H1 (cell line): Measurements from ENCODE around the gene FRMD7. TPM values are rescaled to one million over a fixed set of nuclear protein-coding genes. Genes with fewer than 3 reads are reported as not detected.

Source experiments
- CTCF ChIA-PET: fragments of 300-600 bp; sonication (Branson Sonifier 250); formaldehyde crosslinking; loops from one replicate; lab custom pipeline; 2021; ENCODE audit not compliant: partially characterized antibody; lab: Charles Lee
- POLR2A ChIA-PET: fragments of 300-600 bp; sonication (Branson Sonifier 250); formaldehyde crosslinking; loops from one replicate; lab custom pipeline; 2021; ENCODE audit warnings: inconsistent platforms; ENCODE audit not compliant: partially characterized antibody; lab: Charles Lee
- DNase-seq, 2 experiments: peaks; one replicate each; pipeline versions ENCODE4 v3.0.0 to v3.0.0-alpha.2; 2010 to 2022; ENCODE audit warnings: low spot score in 2 of 2, low read depth in 1 of 2, mixed read lengths in 1 of 2
- FAIRE-seq: peaks from 2 replicates; lab custom pipeline; 2011; peaks lifted over from hg19 to GRCh38; lab: Jason Lieb, UNC
- H2AFZ ChIP-seq: 2 replicates; pipeline ENCODE4 v1.8.1; 2012; ENCODE audit warnings: low read length, inconsistent platforms
- H2AK5ac ChIP-seq: 2 replicates; pipeline ENCODE4 v1.6.1; 2013; ENCODE audit warnings: low read depth, low read length
- H2BK120ac ChIP-seq: replicated peaks from 2 replicates; pipeline ENCODE3; 2013; ENCODE audit warnings: low read depth, low read length, inconsistent platforms
- H2BK12ac ChIP-seq: 2 replicates; pipeline ENCODE4 v1.6.1; 2013; ENCODE audit warnings: low read depth, low read length
- H2BK15ac ChIP-seq: 2 replicates; pipeline ENCODE4 v1.6.1; 2013; ENCODE audit warnings: low read length
- H2BK20ac ChIP-seq: 2 replicates; pipeline ENCODE4 v1.6.1; 2013; ENCODE audit warnings: low read length
- H2BK5ac ChIP-seq: 2 replicates; pipeline ENCODE4 v1.6.1; 2013; ENCODE audit warnings: low read depth, low read length
- H3K14ac ChIP-seq: 2 replicates; pipeline ENCODE4 v1.6.1; 2013; ENCODE audit warnings: inconsistent platforms; ENCODE audit not compliant: insufficient read length
- H3K18ac ChIP-seq: 2 replicates; pipeline ENCODE4 v1.6.1; 2013; ENCODE audit warnings: low read length; ENCODE audit errors: extremely low read depth
- H3K23ac ChIP-seq: 2 replicates; pipeline ENCODE4 v1.6.1; 2013; ENCODE audit warnings: inconsistent platforms; ENCODE audit not compliant: insufficient read length
- H3K23me2 ChIP-seq: 2 replicates; pipeline ENCODE4 v1.6.1; 2013; ENCODE audit warnings: low read depth, low read length
- H3K27ac ChIP-seq: 2 replicates; pipeline ENCODE4 v1.6.1; 2011; ENCODE audit warnings: low read depth, low read length, inconsistent platforms
- H3K27me3 ChIP-seq, 4 experiments: replicated peaks in 1 of 4; 1 replicate in 1 of 4; 2 replicates in 3 of 4; pipeline versions ENCODE4 v1.6.1 to v1.8.1; 2011 to 2013; ENCODE audit warnings: low read length in 3 of 4, mild to moderate bottlenecking in 3 of 4, inconsistent platforms in 2 of 4, mixed read lengths in 2 of 4, moderate library complexity in 1 of 4; ENCODE audit not compliant: control insufficient read depth in 3 of 4, insufficient read depth in 3 of 4; ENCODE audit errors: extremely low read depth in 1 of 4
- H3K36me3 ChIP-seq, 4 experiments: 2 replicates each; pipeline versions ENCODE4 v1.6.1 to v1.8.1; 2011 to 2013; ENCODE audit warnings: mild to moderate bottlenecking in 4 of 4, low read length in 3 of 4, moderate library complexity in 2 of 4, control low read depth in 1 of 4, inconsistent platforms in 1 of 4; ENCODE audit not compliant: insufficient read depth in 4 of 4, control insufficient read depth in 2 of 4
- H3K4ac ChIP-seq: replicated peaks from 2 replicates; pipeline ENCODE3; 2013; ENCODE audit warnings: low read length, low read depth, mixed read lengths, inconsistent platforms; ENCODE audit not compliant: insufficient read length
- H3K4me1 ChIP-seq, 4 experiments: replicated peaks in 1 of 4; 1 replicate in 1 of 4; 2 replicates in 3 of 4; pipeline versions ENCODE4 v1.6.1 to v1.8.1; 2011 to 2013; ENCODE audit warnings: low read length in 3 of 4, inconsistent platforms in 2 of 4, mixed read lengths in 1 of 4; ENCODE audit not compliant: insufficient read depth in 4 of 4, control insufficient read depth in 3 of 4
- H3K4me2 ChIP-seq, 2 experiments: 2 replicates each; pipeline versions ENCODE4 v1.6.1 to v1.8.1; 2011 to 2013; ENCODE audit warnings: low read depth in 2 of 2, low read length in 2 of 2, control low read depth in 1 of 2, inconsistent platforms in 1 of 2, mild to moderate bottlenecking in 1 of 2; ENCODE audit not compliant: insufficient read depth in 1 of 2
- H3K4me3 ChIP-seq, 4 experiments: fragments of 200-600, 300-600 bp in 1 of 4; sonication (generic), shearing (Covaris generic), sonication (Bioruptor Twin) in 1 of 4; 2 replicates each; pipeline versions ENCODE4 v1.5.1 to v1.8.1; 2011 to 2016; ENCODE audit warnings: low read length in 4 of 4, low read depth in 3 of 4, control low read depth in 2 of 4, inconsistent platforms in 2 of 4, mild to moderate bottlenecking in 2 of 4, mixed read lengths in 1 of 4, moderate library complexity in 1 of 4; ENCODE audit not compliant: insufficient read depth in 2 of 4; ENCODE audit errors: extremely low read depth in 1 of 4
- H3K56ac ChIP-seq: replicated peaks from 2 replicates; pipeline ENCODE3; 2013; ENCODE audit warnings: low read depth, mild to moderate bottlenecking, mixed read lengths, low read length, inconsistent platforms; ENCODE audit not compliant: insufficient read length
- H3K79me1 ChIP-seq: 2 replicates; pipeline ENCODE4 v1.6.1; 2013; ENCODE audit warnings: low read depth, low read length, control low read depth
- H3K79me2 ChIP-seq, 2 experiments: 2 replicates each; pipeline versions ENCODE4 v1.6.1 to v1.8.1; 2012 to 2013; ENCODE audit warnings: low read length in 2 of 2, mild to moderate bottlenecking in 2 of 2, inconsistent platforms in 1 of 2; ENCODE audit not compliant: insufficient read depth in 2 of 2, control insufficient read depth in 1 of 2
- H3K9ac ChIP-seq, 4 experiments: replicated peaks in 1 of 4; 1 replicate in 1 of 4; 2 replicates in 3 of 4; pipeline versions ENCODE4 v1.6.1 to v1.8.1; 2011 to 2013; ENCODE audit warnings: low read depth in 3 of 4, low read length in 3 of 4, control low read depth in 2 of 4, mild to moderate bottlenecking in 2 of 4, moderate library complexity in 2 of 4, inconsistent platforms in 1 of 4; ENCODE audit errors: extremely low read depth in 1 of 4
- H3K9me3 ChIP-seq, 2 experiments: 2 replicates each; pipeline versions ENCODE4 v1.6.1 to v1.8.1; 2012 to 2013; ENCODE audit warnings: mild to moderate bottlenecking in 2 of 2, moderate library complexity in 2 of 2, control low read depth in 1 of 2, inconsistent platforms in 1 of 2, low read depth in 1 of 2, low read length in 1 of 2, mixed read lengths in 1 of 2; ENCODE audit not compliant: insufficient read depth in 2 of 2
- H4K20me1 ChIP-seq, 2 experiments: replicated peaks in 1 of 2; 2 replicates each; pipeline versions ENCODE3 to v1.8.1; 2011 to 2013; ENCODE audit warnings: inconsistent platforms in 2 of 2, low read length in 2 of 2, mild to moderate bottlenecking in 1 of 2; ENCODE audit not compliant: insufficient read depth in 2 of 2, control insufficient read depth in 1 of 2
- H4K5ac ChIP-seq: 2 replicates; pipeline ENCODE4 v1.6.1; 2013; ENCODE audit warnings: low read length, low read depth, mixed read lengths, inconsistent platforms; ENCODE audit not compliant: insufficient read length
- H4K8ac ChIP-seq: 2 replicates; pipeline ENCODE4 v1.8.0; 2013; ENCODE audit warnings: mild to moderate bottlenecking, moderate library complexity, low read length, inconsistent platforms; ENCODE audit not compliant: insufficient read depth; ENCODE audit errors: extremely low read depth
- H4K91ac ChIP-seq: replicated peaks from 2 replicates; pipeline ENCODE3; 2013; ENCODE audit warnings: low read length, mixed read lengths, inconsistent platforms; ENCODE audit not compliant: insufficient read length
- HDAC2 ChIP-seq, 2 experiments: fragments of 300-600 bp in 1 of 2; sonication (generic) in 1 of 2; IDR thresholded peaks; 2 replicates each; pipeline ENCODE4 v1.6.1; 2011 to 2012; ENCODE audit warnings: low read depth in 2 of 2, low read length in 2 of 2, mild to moderate bottlenecking in 2 of 2, moderate library complexity in 2 of 2, borderline replicate concordance in 1 of 2, inconsistent platforms in 1 of 2
- POLR2A ChIP-seq, 2 experiments: IDR thresholded peaks; 1 replicate in 1 of 2; 2 replicates in 1 of 2; pipeline ENCODE4 v1.6.1; 2011; ENCODE audit warnings: low read depth in 2 of 2, low read length in 2 of 2, mild to moderate bottlenecking in 2 of 2; ENCODE audit errors: control extremely low read depth in 1 of 2
- POLR2AphosphoS5 ChIP-seq: IDR thresholded peaks from 2 replicates; pipeline ENCODE4 v1.6.1; 2011; ENCODE audit warnings: low read depth, low read length
- SAP30 ChIP-seq: fragments of 300-600 bp; sonication (generic); IDR thresholded peaks from 2 replicates; pipeline ENCODE4 v1.7.1; 2012; ENCODE audit warnings: low read length, moderate library complexity, mild to moderate bottlenecking, inconsistent platforms; ENCODE audit not compliant: insufficient read depth, insufficient replicate concordance
- SIN3A ChIP-seq, 2 experiments: IDR thresholded peaks in 1 of 2; conservative IDR thresholded peaks in 1 of 2; 2 replicates each; pipeline ENCODE4 v1.6.1; 2011 to 2012; ENCODE audit warnings: low read length in 2 of 2, improper control_type of control experiment in 1 of 2, low read depth in 1 of 2, mild to moderate bottlenecking in 1 of 2
- SP1 ChIP-seq: IDR thresholded peaks from 2 replicates; pipeline ENCODE4 v1.6.1; 2011; ENCODE audit warnings: low read depth, low read length
- SRF ChIP-seq: IDR thresholded peaks from 2 replicates; pipeline ENCODE4 v1.6.1; 2011; ENCODE audit warnings: mild to moderate bottlenecking, low read depth, low read length, moderate library complexity
- TBP ChIP-seq: IDR thresholded peaks from 2 replicates; pipeline ENCODE4 v1.6.1; 2011; ENCODE audit warnings: low read depth, low read length, improper control_type of control experiment
- TCF12 ChIP-seq: IDR thresholded peaks from 2 replicates; pipeline ENCODE4 v1.6.1; 2011; ENCODE audit warnings: low read depth, mild to moderate bottlenecking, low read length
- YY1 ChIP-seq: IDR thresholded peaks from 2 replicates; pipeline ENCODE4 v1.6.1; 2011; ENCODE audit warnings: low read depth, mild to moderate bottlenecking, low read length
- polyA plus RNA-seq, 7 experiments: library from polyadenylated mRNA; depleted of rRNA in 3 of 7; stranded (reverse) in 5 of 7; unstranded in 2 of 7; fragments of >200 nt in 5 of 7; fragments of 200-250 nt in 2 of 7; gene quantifications; 1 replicate in 5 of 7; 2 replicates in 1 of 7; 4 replicates in 1 of 7; pipeline versions ENCODE4 v1.2.1 to v1.2.3, GENCODE V29; 2011 to 2013; ENCODE audit warnings: missing spikeins in 2 of 7, mixed read lengths in 2 of 7
- total RNA-seq: library from RNA; stranded (reverse); fragmentation: NEBNext Ultra II Directional; extraction: Animal tissue kit (Norgen Biotek cat#: 25700); gene quantifications from 2 replicates; pipeline ENCODE4 v1.2.1, GENCODE V29; 2021

FRMD7 gene
- total and polyA plus RNA-seq, 2 of the 8 experiments (the other 6 are each of a cell fraction or from before 2014, with no cell fraction given): not detected

- Histone ChIP-seq H3K23me2 (no peaks in the 10 kb centered on the region), H2BK5ac (no peak overlapping the region), H4K20me1 (no peaks in the 10 kb centered on the region), H4K91ac (no peak overlapping the region), H2BK20ac (no peak overlapping the region), H2AFZ (no peak overlapping the region), H4K8ac (no peak overlapping the region), H3K56ac (no peak overlapping the region), H3K23ac (no peak overlapping the region), H2BK12ac (no peak overlapping the region), H4K5ac (no peak overlapping the region), H3K27me3 (no peaks in the 10 kb centered on the region), H3K79me2 (no peaks in the 10 kb centered on the region), H3K9ac (no peak overlapping the region), H3K18ac (no peak overlapping the region), H2AK5ac (no peak overlapping the region), H3K27ac (no peak overlapping the region), H3K36me3 (no peaks in the 10 kb centered on the region), H3K4ac (no peak overlapping the region), H2BK120ac (no peak overlapping the region), H3K79me1 (no peaks in the 10 kb centered on the region), H3K4me2 (no peak overlapping the region), H3K14ac (no peak overlapping the region), H3K4me1 (no peaks in the 10 kb centered on the region), H2BK15ac (no peak overlapping the region), H3K4me3 (no peak overlapping the region), H3K9me3 (no peaks in the 10 kb centered on the region)
- ChIA-PET POLR2A (interaction anchor here (0.7 kb wide), 1 partner anchor 9 kb away, joined by 3 read pairs; no protein-coding TSS in a partner anchor), CTCF (no interaction called here)
- TF ChIP-seq TBP: no peak
- TF ChIP-seq SRF: no peak
- TF ChIP-seq TCF12: no peak
- TF ChIP-seq POLR2AphosphoS5: no peak
- TF ChIP-seq SAP30: no peak
- TF ChIP-seq SP1: no peak
- no peak for TF ChIP-seq HDAC2 (IDR thresholded peaks at IDR 0.05; ENCODE audit: borderline replicate concordance in 1 of 2, low read depth in 2 of 2, low read length in 2 of 2)
- TF ChIP-seq YY1: no peak
- TF ChIP-seq SIN3A (conservative IDR thresholded peaks at IDR 0.05 in 1 of 2, IDR thresholded peaks at IDR 0.05 in 1 of 2; ENCODE audit: low read depth in 1 of 2, low read length in 2 of 2): no peak
- TF ChIP-seq POLR2A (IDR thresholded peaks at IDR 0.05; ENCODE audit: control extremely low read depth in 1 of 2, low read depth in 2 of 2, low read length in 2 of 2): no peak
- FAIRE-seq (no peak), DNase-seq (no peak)
Measured at GRCh38 chrX:132114607-132115006, 13.2 kb downstream of the FRMD7 start.
